Testis (tissue), 3 donors: ENCODE measurements around the gene GKN2. TPM values are rescaled to one million over a fixed set of nuclear protein-coding genes. Genes with fewer than 3 reads are reported as not detected.

Experiments
- polyA plus RNA-seq: library from polyadenylated mRNA; stranded (reverse); fragments of 350-450 nt; fragmentation: Illumina TruSeq; extraction: RNeasy Lipid Tissue Mini Kit (QIAGEN cat#74804); gene quantifications from one replicate; pipeline ENCODE4 v1.2.3, GENCODE V29; 2014; ENCODE audit warnings: low read depth, low replicate concordance; ENCODE audit not compliant: insufficient read depth
- total RNA-seq, 2 donors: library from RNA; depleted of rRNA; stranded (reverse); fragments of >200 nt; gene quantifications; one replicate each; pipeline ENCODE4 v1.2.3, GENCODE V29; 2016

Gene GKN2
- total and polyA plus RNA-seq, 3 donors from 2014 or later = not detected

Other genes starting within 250 kb of the GKN2 start
- 1 to 10 TPM; 6.2 to 6.7 TPM for gene ARHGAP25, start 218.1 kb downstream of the GKN2 start, total RNA-seq
- gene ARHGAP25, start 218.1 kb downstream of the GKN2 start, polyA plus RNA-seq = 8.2 TPM
- gene BMP10, start 81.5 kb downstream of the GKN2 start, total RNA-seq = not detected
- gene BMP10, start 81.5 kb downstream of the GKN2 start, polyA plus RNA-seq = 0.26 TPM
- not detected for gene GKN1, start 21.7 kb upstream of the GKN2 start, total RNA-seq
- not detected for gene GKN1, start 21.7 kb upstream of the GKN2 start, polyA plus RNA-seq
- gene ANTXR1, start 60.3 kb upstream of the GKN2 start, total RNA-seq = 10 to 100 TPM; 16.6 to 20.1 TPM
- 35.7 TPM for gene ANTXR1, start 60.3 kb upstream of the GKN2 start, polyA plus RNA-seq